Neural cell (in vitro differentiated cells): ENCODE results near the gene ZWILCH. TPM values are rescaled to one million over a fixed set of nuclear protein-coding genes. Genes with fewer than 3 reads are reported as not detected.

Source experiments
- H2AFZ ChIP-seq: fragments of 200-600, 300-800 bp; sonication (generic), shearing (Covaris generic); 2 replicates; pipeline ENCODE4 v1.6.0; 2014; ENCODE audit warnings: low read depth, mild to moderate bottlenecking, antibody characterized with exemption, low read length, moderate library complexity
- H3F3A ChIP-seq: fragments of 200-600 bp; shearing (Covaris generic); 2 replicates; pipeline ENCODE4 v1.6.1; 2016; ENCODE audit warnings: mild to moderate bottlenecking, moderate library complexity, mixed read lengths, antibody characterized with exemption, low read length; ENCODE audit not compliant: insufficient read depth, poor library complexity, severe bottlenecking
- H3K27ac ChIP-seq: fragments of 200-600, 300-800 bp; sonication (generic), shearing (Covaris generic); 2 replicates; pipeline ENCODE4 v1.5.1; 2014; ENCODE audit warnings: mild to moderate bottlenecking, low read length, moderate library complexity
- H3K27me3 ChIP-seq: fragments of 300-800, 200-600 bp; sonication (generic), shearing (Covaris generic); 2 replicates; pipeline ENCODE4 v1.6.0; 2014; ENCODE audit warnings: mild to moderate bottlenecking, low read depth, low read length, moderate library complexity; ENCODE audit not compliant: insufficient read depth
- H3K36me3 ChIP-seq: fragments of 300-800, 200-600 bp; sonication (generic), shearing (Covaris generic); 2 replicates; pipeline ENCODE4 v1.5.1; 2014; ENCODE audit warnings: mild to moderate bottlenecking, antibody characterized with exemption, low read length, moderate library complexity; ENCODE audit not compliant: insufficient read depth
- H3K4me2 ChIP-seq: fragments of 300-800, 200-600 bp; sonication (generic), shearing (Covaris generic); 2 replicates; pipeline ENCODE4 v1.6.0; 2014; ENCODE audit warnings: mild to moderate bottlenecking, low read length
- H3K4me3 ChIP-seq: fragments of 300-800, 200-600 bp; sonication (generic), shearing (Covaris generic); 2 replicates; pipeline ENCODE4 v1.5.1; 2014; ENCODE audit warnings: mild to moderate bottlenecking, low read length, moderate library complexity
- H3K79me2 ChIP-seq: fragments of 200-600 bp; shearing (Covaris generic); replicated peaks from 2 replicates; pipeline ENCODE4 v1.6.0; 2014; ENCODE audit warnings: mild to moderate bottlenecking, low read length, moderate library complexity; ENCODE audit not compliant: insufficient read depth
- H3K9ac ChIP-seq: fragments of 300-800, 200-600 bp; sonication (generic), shearing (Covaris generic); 2 replicates; pipeline ENCODE4 v1.6.1; 2016; ENCODE audit warnings: mild to moderate bottlenecking, low read length, mixed read lengths
- H3K9me2 ChIP-seq: fragments of 200-600 bp; shearing (Covaris generic); 2 replicates; pipeline ENCODE4 v1.6.1; 2016; ENCODE audit warnings: mild to moderate bottlenecking, low read length, mixed read lengths; ENCODE audit not compliant: insufficient read depth
- H3K9me3 ChIP-seq: fragments of 200-600, 300-800 bp; sonication (generic), shearing (Covaris generic); 2 replicates; pipeline ENCODE4 v1.6.1; 2016; ENCODE audit warnings: mild to moderate bottlenecking, mixed run types, low read length, moderate library complexity, mixed read lengths
- H4K20me1 ChIP-seq: fragments of 200-600 bp; shearing (Covaris generic); 2 replicates; pipeline ENCODE4 v1.6.1; 2016; ENCODE audit warnings: mild to moderate bottlenecking, mixed run types; ENCODE audit not compliant: insufficient read depth
- EP300 ChIP-seq: fragments of 450-650 bp; conservative IDR thresholded peaks from 2 replicates; pipeline ENCODE4 v1.6.1; 2014; ENCODE audit warnings: antibody characterized with exemption, mild to moderate bottlenecking, moderate library complexity; ENCODE audit not compliant: poor library complexity, severe bottlenecking
- EZH2 ChIP-seq: fragments of 200-600, 300-800 bp; shearing (Covaris generic), sonication (generic); IDR thresholded peaks from 2 replicates; pipeline ENCODE4 v1.6.1; 2014; ENCODE audit warnings: antibody characterized with exemption, low read length, borderline replicate concordance, mild to moderate bottlenecking; ENCODE audit not compliant: insufficient read depth, poor library complexity, severe bottlenecking
- MXI1 ChIP-seq: fragments of 450-650 bp; conservative IDR thresholded peaks from 2 replicates; pipeline ENCODE4 v1.6.1; 2014; ENCODE audit warnings: antibody characterized with exemption, mild to moderate bottlenecking; ENCODE audit not compliant: poor library complexity, severe bottlenecking
- POLR2AphosphoS5 ChIP-seq: IDR thresholded peaks from 2 replicates; pipeline ENCODE4 v1.6.1; 2012
- RAD21 ChIP-seq: fragments of 450-650 bp; conservative IDR thresholded peaks from 2 replicates; pipeline ENCODE4 v1.6.1; 2014; ENCODE audit warnings: antibody characterized with exemption, mild to moderate bottlenecking, moderate library complexity
- SMC3 ChIP-seq: fragments of 450-650 bp; conservative IDR thresholded peaks from 2 replicates; pipeline ENCODE4 v1.6.1; 2014; ENCODE audit warnings: antibody characterized with exemption, mild to moderate bottlenecking, moderate library complexity; ENCODE audit not compliant: poor library complexity
- TAF1 ChIP-seq: IDR thresholded peaks from 2 replicates; pipeline ENCODE4 v1.6.1; 2012; ENCODE audit warnings: low read depth
- polyA minus RNA-seq: library from RNA; depleted of rRNA, polyadenylated mRNA; stranded (reverse); fragments of >200 nt; gene quantifications from 2 replicates; pipeline ENCODE4 v1.2.3, GENCODE V29; 2014
- polyA plus RNA-seq: library from polyadenylated mRNA; depleted of rRNA; stranded (reverse); fragments of >200 nt; gene quantifications from 2 replicates; pipeline ENCODE4 v1.2.3, GENCODE V29; 2014
- TF ChIP-seq, protein P1 (sequence below): fragments of 450-650 bp; IDR thresholded peaks from 2 replicates; pipeline ENCODE4 v1.5.1; 2014; ENCODE audit warnings: antibody characterized with exemption, mild to moderate bottlenecking, moderate library complexity; ENCODE audit not compliant: poor library complexity, severe bottlenecking
- TF ChIP-seq, protein P2 (sequence below): IDR thresholded peaks from 2 replicates; pipeline ENCODE4 v1.6.1; 2012; ENCODE audit warnings: borderline replicate concordance

ZWILCH gene
- 48.8 and 63.1 TPM in 2 replicates for polyA plus RNA-seq
- polyA minus RNA-seq, result 46.0 and 52.2 TPM in 2 replicates

DNA sequence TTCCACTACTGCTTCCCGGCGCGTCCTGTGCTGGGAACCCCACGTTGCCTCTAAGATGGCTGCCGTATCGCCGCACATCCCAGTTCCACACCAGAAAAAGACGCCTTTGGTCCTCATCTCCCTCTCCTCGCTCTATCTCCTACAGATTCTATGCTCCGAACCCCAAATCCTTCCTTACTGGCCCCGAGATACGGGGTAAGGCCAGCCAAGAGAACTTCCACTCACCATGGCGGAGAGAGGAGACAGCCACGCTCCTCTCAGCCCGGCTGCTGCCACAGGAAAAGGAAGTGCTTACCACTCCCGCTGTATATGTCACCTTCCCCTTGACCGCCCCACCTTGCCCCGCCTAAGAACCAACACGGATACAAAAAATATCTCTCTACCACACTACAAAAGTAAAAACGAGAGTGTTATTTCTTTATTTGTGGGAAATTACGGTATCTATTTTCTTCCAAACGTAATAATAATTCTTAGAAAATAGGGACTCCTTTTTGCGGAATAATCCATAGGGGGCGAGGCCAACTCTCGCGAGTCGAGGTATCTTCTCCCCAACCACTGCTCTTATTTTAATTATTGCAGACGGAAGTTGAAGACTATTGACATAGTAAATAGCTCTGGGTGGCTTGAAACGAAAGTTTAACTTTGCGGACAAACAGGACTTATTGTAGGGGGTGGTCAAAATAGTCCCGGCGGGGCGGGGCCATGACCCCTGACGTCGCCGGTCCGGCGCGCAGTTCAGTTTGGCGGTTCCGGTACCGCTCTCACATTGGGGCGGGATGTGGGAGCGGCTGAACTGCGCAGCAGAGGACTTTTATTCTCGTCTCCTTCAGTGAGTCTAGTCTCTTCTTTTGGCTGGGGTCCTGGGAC, at the start of gene ZWILCH, which contains the start of gene RPL4:
Gene ZWILCH (plus strand): TSS at position 764 of the 867 bp plus-strand sequence. CDS start 13 bp downstream, at position 777.
Gene RPL4 (minus strand): TSS at position 293 of the 867 bp plus-strand sequence. CDS start 65 bp downstream, at position 228.
- Histone ChIP-seq H3K4me2 (peak within 1 kb of the TSS; percentile 99), H3K27me3 (no peaks in the 10 kb centered on the region), H4K20me1 (no peaks in the 10 kb centered on the region)

GRCh38 chr15:66456211-66456610, 48.9 kb upstream of the ZWILCH start:
- H3K27me3 ChIP-seq, result no peaks in the 10 kb centered on the region
- no peaks in the 10 kb centered on the region for H3K9me2 ChIP-seq
- H2AFZ ChIP-seq, result no peak overlapping the region
- no peaks in the 10 kb centered on the region for H3K9me3 ChIP-seq
- H3K9ac ChIP-seq, result no peak overlapping the region
- H3F3A ChIP-seq, result no peaks in the 10 kb centered on the region
- H4K20me1 ChIP-seq, result no peaks in the 10 kb centered on the region
- no peak overlapping the region for H3K4me3 ChIP-seq
- no peak overlapping the region for H3K27ac ChIP-seq
- no peaks in the 10 kb centered on the region for H3K36me3 ChIP-seq
- no peaks in the 10 kb centered on the region for H3K79me2 ChIP-seq
- H3K4me2 ChIP-seq, result no peak overlapping the region
- TF ChIP-seq MXI1 (no peak), TAF1 (no peak), SMC3 (no peak), POLR2AphosphoS5 (no peak), EP300 (no peak), EZH2 (no peak)
- TF ChIP-seq, protein P1, sequence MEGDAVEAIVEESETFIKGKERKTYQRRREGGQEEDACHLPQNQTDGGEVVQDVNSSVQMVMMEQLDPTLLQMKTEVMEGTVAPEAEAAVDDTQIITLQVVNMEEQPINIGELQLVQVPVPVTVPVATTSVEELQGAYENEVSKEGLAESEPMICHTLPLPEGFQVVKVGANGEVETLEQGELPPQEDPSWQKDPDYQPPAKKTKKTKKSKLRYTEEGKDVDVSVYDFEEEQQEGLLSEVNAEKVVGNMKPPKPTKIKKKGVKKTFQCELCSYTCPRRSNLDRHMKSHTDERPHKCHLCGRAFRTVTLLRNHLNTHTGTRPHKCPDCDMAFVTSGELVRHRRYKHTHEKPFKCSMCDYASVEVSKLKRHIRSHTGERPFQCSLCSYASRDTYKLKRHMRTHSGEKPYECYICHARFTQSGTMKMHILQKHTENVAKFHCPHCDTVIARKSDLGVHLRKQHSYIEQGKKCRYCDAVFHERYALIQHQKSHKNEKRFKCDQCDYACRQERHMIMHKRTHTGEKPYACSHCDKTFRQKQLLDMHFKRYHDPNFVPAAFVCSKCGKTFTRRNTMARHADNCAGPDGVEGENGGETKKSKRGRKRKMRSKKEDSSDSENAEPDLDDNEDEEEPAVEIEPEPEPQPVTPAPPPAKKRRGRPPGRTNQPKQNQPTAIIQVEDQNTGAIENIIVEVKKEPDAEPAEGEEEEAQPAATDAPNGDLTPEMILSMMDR, result no peak
- TF ChIP-seq, protein P2, sequence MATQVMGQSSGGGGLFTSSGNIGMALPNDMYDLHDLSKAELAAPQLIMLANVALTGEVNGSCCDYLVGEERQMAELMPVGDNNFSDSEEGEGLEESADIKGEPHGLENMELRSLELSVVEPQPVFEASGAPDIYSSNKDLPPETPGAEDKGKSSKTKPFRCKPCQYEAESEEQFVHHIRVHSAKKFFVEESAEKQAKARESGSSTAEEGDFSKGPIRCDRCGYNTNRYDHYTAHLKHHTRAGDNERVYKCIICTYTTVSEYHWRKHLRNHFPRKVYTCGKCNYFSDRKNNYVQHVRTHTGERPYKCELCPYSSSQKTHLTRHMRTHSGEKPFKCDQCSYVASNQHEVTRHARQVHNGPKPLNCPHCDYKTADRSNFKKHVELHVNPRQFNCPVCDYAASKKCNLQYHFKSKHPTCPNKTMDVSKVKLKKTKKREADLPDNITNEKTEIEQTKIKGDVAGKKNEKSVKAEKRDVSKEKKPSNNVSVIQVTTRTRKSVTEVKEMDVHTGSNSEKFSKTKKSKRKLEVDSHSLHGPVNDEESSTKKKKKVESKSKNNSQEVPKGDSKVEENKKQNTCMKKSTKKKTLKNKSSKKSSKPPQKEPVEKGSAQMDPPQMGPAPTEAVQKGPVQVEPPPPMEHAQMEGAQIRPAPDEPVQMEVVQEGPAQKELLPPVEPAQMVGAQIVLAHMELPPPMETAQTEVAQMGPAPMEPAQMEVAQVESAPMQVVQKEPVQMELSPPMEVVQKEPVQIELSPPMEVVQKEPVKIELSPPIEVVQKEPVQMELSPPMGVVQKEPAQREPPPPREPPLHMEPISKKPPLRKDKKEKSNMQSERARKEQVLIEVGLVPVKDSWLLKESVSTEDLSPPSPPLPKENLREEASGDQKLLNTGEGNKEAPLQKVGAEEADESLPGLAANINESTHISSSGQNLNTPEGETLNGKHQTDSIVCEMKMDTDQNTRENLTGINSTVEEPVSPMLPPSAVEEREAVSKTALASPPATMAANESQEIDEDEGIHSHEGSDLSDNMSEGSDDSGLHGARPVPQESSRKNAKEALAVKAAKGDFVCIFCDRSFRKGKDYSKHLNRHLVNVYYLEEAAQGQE, result no peak

More for the DNA sequence above, at the start of gene ZWILCH, which contains the start of gene RPL4:
- no peaks in the 10 kb centered on the region for H3K9me3 ChIP-seq
- H3K36me3 ChIP-seq, result peaks cover 6% of the 10 kb centered on the region
- H3K9me2 ChIP-seq, result no peaks in the 10 kb centered on the region
- peak within 1 kb of the TSS; percentile 83 for H3K27ac ChIP-seq
- peaks cover 42% of the 10 kb centered on the region for H3K79me2 ChIP-seq
- H3K9ac ChIP-seq, result peak within 1 kb of the TSS; percentile 84
- H2AFZ ChIP-seq, result peak within 1 kb of the TSS; percentile 96
- H3F3A ChIP-seq, result no peaks in the 10 kb centered on the region
- H3K4me3 ChIP-seq, result peak within 1 kb of the TSS; percentile 83
- peak; percentile 50 for TF ChIP-seq SMC3
- TF ChIP-seq RAD21, result peak; percentile 48
- TF ChIP-seq EZH2, result no peak
- TF ChIP-seq MXI1, result peak; percentile 99
- TF ChIP-seq, protein P1, result no peak
- peak; percentile 88 for TF ChIP-seq TAF1
- peak; percentile 5 for TF ChIP-seq EP300
- TF ChIP-seq POLR2AphosphoS5, result peak; percentile 99
- TF ChIP-seq, protein P2, result peak; percentile 73
